SH-SY5Y (cell line): ENCODE data around the gene CNTN2.

ENCODE experiments used
- GATA2 ChIP-seq: IDR thresholded peaks from 2 replicates; pipeline ENCODE4 v1.6.1; 2011; ENCODE audit warnings: mild to moderate bottlenecking, low read depth, low read length
- GATA3 ChIP-seq: IDR thresholded peaks from 2 replicates; pipeline ENCODE4 v1.6.1; 2011; ENCODE audit warnings: low read depth, mild to moderate bottlenecking, low read length, moderate library complexity

DNA sequence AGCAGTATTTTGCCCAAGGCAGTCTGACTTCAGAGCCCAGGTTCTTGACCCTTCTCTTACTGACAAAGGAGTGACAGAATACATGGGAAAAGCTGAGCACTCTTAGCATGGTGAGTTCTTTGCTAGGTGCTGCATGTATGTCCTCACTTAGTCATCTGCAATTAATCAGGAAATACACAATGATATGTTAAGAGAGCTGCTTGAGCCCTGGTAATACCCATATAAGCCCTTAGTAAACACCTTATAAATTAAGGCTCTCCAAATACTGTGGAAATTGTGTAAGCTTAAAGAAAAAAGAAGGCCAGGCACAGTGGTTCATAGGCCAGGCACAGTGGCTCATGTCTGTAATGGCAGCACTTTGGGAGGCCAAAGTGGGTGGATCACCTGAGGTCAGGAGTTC is 55.2 kb downstream of the CNTN2 start:
- TF ChIP-seq GATA2 = no peak
- TF ChIP-seq GATA3 = no peak
